ENCODE data around the gene SLC6A1. TPM values are rescaled to one million over a fixed set of nuclear protein-coding genes. Genes with fewer than 3 reads are reported as not detected.

Gene SLC6A1
- total RNA-seq, 1 experiment from 2014 or later: not detected

- H2BK120ac ChIP-seq (ENCODE audit: low read depth, low read length, poor library complexity, severe bottlenecking): no peak overlapping the region
- DNase-seq: no peak
- no peak overlapping the region for H3K14ac ChIP-seq (ENCODE audit: insufficient read depth, low read length)
- no peaks in the 10 kb centered on the region for H3K4me1 ChIP-seq (ENCODE audit: insufficient read depth, low read length)
- H3K9me3 Mint-ChIP-seq: peaks cover 0 to 2% of the 10 kb centered on the region in 2 experiments; a peak in 1 of 5 replicates
- H2AFZ ChIP-seq (ENCODE audit: low read length): no peak overlapping the region
- no CpG with 5 or more reads among the region's 6 CpGs for WGBS (ENCODE audit: extremely low coverage, insufficient read length, low lambda C conversion rate)
- no peak overlapping the region for H3K4me3 Mint-ChIP-seq
- no peaks in the 10 kb centered on the region for H3K36me3 Mint-ChIP-seq (ENCODE audit: insufficient read depth in 1 of 3, low read depth in 3 of 3)
- no peak overlapping the region for H2BK5ac ChIP-seq (ENCODE audit: insufficient read length, low read length)
- H3K27me3 ChIP-seq (ENCODE audit: insufficient read depth, low read length): no peaks in the 10 kb centered on the region
- no peak overlapping the region for H3K9ac ChIP-seq (ENCODE audit: extremely low read depth, insufficient read length, low read length)
- no peaks in the 10 kb centered on the region for H4K20me1 ChIP-seq (ENCODE audit: control insufficient read depth, insufficient read depth, insufficient read length)
- H3K27ac Mint-ChIP-seq: no peak overlapping the region
- no peak overlapping the region for H3K56ac ChIP-seq (ENCODE audit: insufficient read length, low read depth, low read length)
- H3K79me2 ChIP-seq (ENCODE audit: insufficient read depth, low read length): no peaks in the 10 kb centered on the region
- no peak overlapping the region for H4K91ac ChIP-seq (ENCODE audit: insufficient read length, low read depth, low read length)
- no peaks in the 10 kb centered on the region for H3K9me3 ChIP-seq (ENCODE audit: control insufficient read depth, low read depth, low read length)
- no peak overlapping the region for H2BK15ac ChIP-seq (ENCODE audit: low read depth, low read length)
- peaks cover 12% of the 10 kb centered on the region for H3K27me3 Mint-ChIP-seq (ENCODE audit: low read depth)
- no peak overlapping the region for H3K18ac ChIP-seq (ENCODE audit: insufficient read length, low read depth, low read length)
- no peak overlapping the region for H3K23ac ChIP-seq (ENCODE audit: insufficient read length, low read depth, low read length)
- H2AK5ac ChIP-seq (ENCODE audit: insufficient read length, low read length): no peak overlapping the region
- H3T11ph ChIP-seq (ENCODE audit: low read length): no peak overlapping the region
- no peaks in the 10 kb centered on the region for H3K23me2 ChIP-seq (ENCODE audit: insufficient read length, low read depth, low read length, poor library complexity, severe bottlenecking)
- H3K4me2 ChIP-seq (ENCODE audit: insufficient read depth, insufficient read length, low read length): no peak overlapping the region
- no peak overlapping the region for H4K5ac ChIP-seq (ENCODE audit: insufficient read length, low read depth, low read length)
- no peak for TF ChIP-seq CTCF (conservative IDR thresholded peaks at IDR 0.05)
- H2BK20ac ChIP-seq (ENCODE audit: low read depth, low read length, poor library complexity, severe bottlenecking): no peak overlapping the region
- H3K79me1 ChIP-seq (ENCODE audit: insufficient read depth, low read depth, low read length, poor library complexity, severe bottlenecking): no peaks in the 10 kb centered on the region
- no peak overlapping the region for H4K8ac ChIP-seq (replicated peaks; ENCODE audit: insufficient read length, low read depth, low read length)
- no peak overlapping the region for H3K27ac ChIP-seq (ENCODE audit: insufficient read length, low read depth, low read length)
- no peak overlapping the region for H2BK12ac ChIP-seq (ENCODE audit: insufficient read length, low read depth, low read length)
- H3K4me1 Mint-ChIP-seq: peaks cover 4 to 12% of the 10 kb centered on the region in 2 experiments; a peak in 3 of 4 replicates
- no peak overlapping the region for H3K4ac ChIP-seq (ENCODE audit: low read depth, low read length)
These were observed 44.2 kb upstream of the SLC6A1 start for GRCh38 chr3:10948326-10948725.
